CD4-positive, alpha-beta T cell (primary cell): ENCODE data around the gene GRIN3B. TPM values are rescaled to one million over a fixed set of nuclear protein-coding genes. Genes with fewer than 3 reads are reported as not detected.

Experiments used
- ATAC-seq: fragments of 200-7000 bp; cut with Tn5 transposase; one replicate; pipeline ENCODE4 v1.10.0; 2022; ENCODE audit warnings: mild to moderate bottlenecking; ENCODE audit not compliant: poor library complexity
- CTCF ChIA-PET: fragments of 350-600 bp; sonication (Branson Sonifier 250); formaldehyde crosslinking; loops from one replicate; lab custom pipeline; 2021; ENCODE audit warnings: antibody characterized with exemption, inconsistent platforms; lab: Charles Lee
- POLR2A ChIA-PET: fragments of 350-600 bp; sonication (Branson Sonifier 250); formaldehyde crosslinking; loops from one replicate; lab custom pipeline; 2021; ENCODE audit warnings: antibody characterized with exemption, inconsistent platforms; lab: Charles Lee
- DNase-seq, 14 experiments: peaks; one replicate each; pipeline ENCODE4 v3.0.0-alpha.2; 2013 to 2020; ENCODE audit warnings: mixed read lengths in 2 of 14
- H3K27ac ChIP-seq, 2 donors: one replicate each; pipeline versions ENCODE4 v1.5.1 to v1.7.0; 2013; ENCODE audit warnings: low read length in 2 of 2, low read depth in 1 of 2, mild to moderate bottlenecking in 1 of 2
- H3K27me3 ChIP-seq, 2 experiments: 1 replicate in 1 of 2; 2 replicates in 1 of 2; pipeline versions ENCODE4 v1.6.1 to v1.7.0; 2013; ENCODE audit warnings: low read length in 2 of 2, control low read depth in 1 of 2, mild to moderate bottlenecking in 1 of 2, moderate library complexity in 1 of 2; ENCODE audit not compliant: insufficient read depth in 2 of 2, control insufficient read depth in 1 of 2
- H3K36me3 ChIP-seq: one replicate; pipeline ENCODE4 v1.6.1; 2013; ENCODE audit warnings: low read length, control low read depth; ENCODE audit not compliant: insufficient read depth
- H3K4me1 ChIP-seq: one replicate; pipeline ENCODE4 v1.6.1; 2013; ENCODE audit warnings: low read length, control low read depth; ENCODE audit not compliant: insufficient read depth
- H3K4me3 ChIP-seq: one replicate; pipeline ENCODE4 v1.5.1; 2013; ENCODE audit warnings: mild to moderate bottlenecking, low read length, moderate library complexity
- H3K9me3 ChIP-seq, 2 experiments: 1 replicate in 1 of 2; 2 replicates in 1 of 2; pipeline versions ENCODE4 v1.6.1 to v1.7.0; 2013; ENCODE audit warnings: low read length in 2 of 2, mild to moderate bottlenecking in 2 of 2, control low read depth in 1 of 2, moderate library complexity in 1 of 2; ENCODE audit not compliant: control insufficient read depth in 1 of 2, insufficient read depth in 1 of 2
- H3K27ac Mint-ChIP-seq: one replicate; pipeline ENCODE4 v1.8.0; 2020; ENCODE audit warnings: mixed read lengths
- H3K27me3 Mint-ChIP-seq: one replicate; pipeline ENCODE4 v1.8.0; 2021; ENCODE audit warnings: mixed read lengths
- H3K36me3 Mint-ChIP-seq: one replicate; pipeline ENCODE4 v1.8.0; 2021; ENCODE audit warnings: low read depth, mixed read lengths
- H3K4me1 Mint-ChIP-seq: one replicate; pipeline ENCODE4 v1.8.0; 2021; ENCODE audit warnings: low read depth, mixed read lengths
- H3K4me3 Mint-ChIP-seq: one replicate; pipeline ENCODE4 v1.8.0; 2020; ENCODE audit warnings: mild to moderate bottlenecking, mixed read lengths
- H3K9me3 Mint-ChIP-seq: one replicate; pipeline ENCODE4 v1.8.0; 2020; ENCODE audit warnings: mixed read lengths
- CTCF ChIP-seq: fragments of 200-600 bp; IDR thresholded peaks from one replicate; pipeline ENCODE4 v1.8.0; 2022; ENCODE audit warnings: antibody characterized with exemption, mild to moderate bottlenecking
- intact Hi-C, 2 experiments: fragments of 100-400 bp; cut with DNase I in 1 of 2; cut with micrococcal nuclease in 1 of 2; formaldehyde crosslinking; loops; one replicate each; pipeline versions ENCODE4 v1.15.1 to v1.9.0; 2023 to 2025; cut with DNase I, micrococcal nuclease
- total RNA-seq, 174 experiments: library from RNA in 2 of 174; stranded (reverse) in 2 of 174; gene quantifications; one replicate each; pipeline ENCODE4 v1.2.3 and lab custom pipeline; 2021 to 2026

Gene GRIN3B
- total RNA-seq, 2 experiments from 2014 or later = 0.17 to 0.22 TPM

- POLR2A ChIA-PET = interaction anchor here (0.7 to 9.0 kb wide), 4 partner anchors 13 to 50 kb away, joined by 3 to 167 read pairs (median 78); partner anchors contain the start of gene ARHGAP45
- peaks cover 76% of the 10 kb centered on the region for H3K4me1 ChIP-seq
- H3K27ac ChIP-seq = no peak overlapping the region
- peaks cover 49% of the 10 kb centered on the region for H3K36me3 ChIP-seq
- no peaks in the 10 kb centered on the region for H3K27me3 ChIP-seq
- no peaks in the 10 kb centered on the region for H3K9me3 ChIP-seq
- Mint-ChIP-seq H3K27me3 (no peaks in the 10 kb centered on the region), H3K36me3 (peaks cover 45% of the 10 kb centered on the region), H3K27ac (no peak overlapping the region), H3K4me3 (no peak overlapping the region), H3K4me1 (peaks cover 35% of the 10 kb centered on the region), H3K9me3 (no peaks in the 10 kb centered on the region)
- DNase-seq (peak in 1 of 14 experiments; percentile 37), ATAC-seq (no peak)
- intact Hi-C loops = no loop called here
- H3K4me3 ChIP-seq = no peak overlapping the region
- no peak for TF ChIP-seq CTCF
- CTCF ChIA-PET = interaction anchor here (1.1 kb wide), 1 partner anchor 21 kb away, joined by 3 read pairs; the partner anchor contains the start of gene RNU6-2
These were observed 42.7 kb downstream of the GRIN3B start for GRCh38 chr19:1042689-1043511.

- no peaks in the 10 kb centered on the region for H3K9me3 Mint-ChIP-seq
- no peak overlapping the region for H3K4me3 ChIP-seq
- POLR2A ChIA-PET = interaction anchor here (0.6 to 1.0 kb wide), 3 partner anchors 17 to 224 kb away, joined by 3 read pairs; partner anchors contain the start of genes ARHGAP45 and CIRBP
- H3K4me1 Mint-ChIP-seq = peaks cover 13% of the 10 kb centered on the region
- no peaks in the 10 kb centered on the region for H3K27me3 Mint-ChIP-seq
- H3K36me3 ChIP-seq = peaks cover 50% of the 10 kb centered on the region
- CTCF ChIA-PET = no interaction called here
- H3K4me1 ChIP-seq = peaks cover 59% of the 10 kb centered on the region
- H3K4me3 Mint-ChIP-seq = peak overlapping the region; percentile 54
- intact Hi-C loops = no loop called here
- DNase-seq = peak in 7 of 14 experiments; percentile 62 to 90 (median 77)
- H3K9me3 ChIP-seq = no peaks in the 10 kb centered on the region
- no peak for TF ChIP-seq CTCF
- peak overlapping the region; percentile 73 for H3K27ac Mint-ChIP-seq
- no peaks in the 10 kb centered on the region for H3K27me3 ChIP-seq
- peak; percentile 77 for ATAC-seq
- H3K36me3 Mint-ChIP-seq = peaks cover 22% of the 10 kb centered on the region
- no peak overlapping the region for H3K27ac ChIP-seq
These were observed 45.0 kb downstream of the GRIN3B start for GRCh38 chr19:1045247-1045603.

- H3K27me3 ChIP-seq = no peaks in the 10 kb centered on the region
- CTCF ChIA-PET = no interaction called here
- intact Hi-C loops = no loop called here
- no peaks in the 10 kb centered on the region for H3K9me3 ChIP-seq
- no peaks in the 10 kb centered on the region for H3K9me3 Mint-ChIP-seq
- peaks cover 20% of the 10 kb centered on the region for H3K36me3 Mint-ChIP-seq
- DNase-seq (peak in 2 of 14 experiments; percentile 5 to 37), ATAC-seq (no peak)
- POLR2A ChIA-PET = no interaction called here
- H3K36me3 ChIP-seq = peaks cover 54% of the 10 kb centered on the region
- H3K27ac ChIP-seq = no peak overlapping the region
- peaks cover 50% of the 10 kb centered on the region for H3K4me1 ChIP-seq
- H3K4me1 Mint-ChIP-seq = peaks cover 7% of the 10 kb centered on the region
- no peak for TF ChIP-seq CTCF
- no peaks in the 10 kb centered on the region for H3K27me3 Mint-ChIP-seq
- no peak overlapping the region for H3K27ac Mint-ChIP-seq
- no peak overlapping the region for H3K4me3 Mint-ChIP-seq
- no peak overlapping the region for H3K4me3 ChIP-seq
These were observed 46.0 kb downstream of the GRIN3B start for GRCh38 chr19:1046117-1046626.
